Activated CD4-positive, alpha-beta memory T cell treated with anti-CD3 and anti-CD28 coated beads for 36 hours (primary cell): ENCODE data around the gene DOK4. TPM values are rescaled to one million over a fixed set of nuclear protein-coding genes. Genes with fewer than 3 reads are reported as not detected.

ENCODE experiments used
- CTCF ChIA-PET: fragments of 350-600 bp; sonication (Branson Sonifier 250); formaldehyde crosslinking; loops from one replicate; lab custom pipeline; 2021; ENCODE audit warnings: antibody characterized with exemption, inconsistent platforms; lab: Charles Lee
- POLR2A ChIA-PET: fragments of 350-600 bp; sonication (Branson Sonifier 250); formaldehyde crosslinking; loops from one replicate; lab custom pipeline; 2021; ENCODE audit warnings: antibody characterized with exemption; lab: Charles Lee
- DNase-seq: peaks from one replicate; pipeline ENCODE4 v3.0.0-alpha.2; 2020
- H3K27ac Mint-ChIP-seq: one replicate; pipeline ENCODE4 v1.8.0; 2021; ENCODE audit warnings: mixed read lengths
- H3K27me3 Mint-ChIP-seq: one replicate; pipeline ENCODE4 v1.8.0; 2021; ENCODE audit warnings: mixed read lengths
- H3K36me3 Mint-ChIP-seq: one replicate; pipeline ENCODE4 v1.8.0; 2021; ENCODE audit warnings: mixed read lengths
- H3K4me1 Mint-ChIP-seq: one replicate; pipeline ENCODE4 v1.8.0; 2021; ENCODE audit warnings: low read depth, mixed read lengths
- H3K4me3 Mint-ChIP-seq: one replicate; pipeline ENCODE4 v1.8.0; 2021; ENCODE audit warnings: mild to moderate bottlenecking, mixed read lengths
- H3K9me3 Mint-ChIP-seq: one replicate; pipeline ENCODE4 v1.8.0; 2021; ENCODE audit warnings: mixed read lengths
- intact Hi-C: fragments of 100-400 bp; cut with micrococcal nuclease; formaldehyde crosslinking; loops from one replicate; pipeline ENCODE4 v1.15.1; 2023
- total RNA-seq, 2 experiments: library from RNA; stranded (reverse); gene quantifications; one replicate each; pipeline ENCODE4 v1.2.3, GENCODE V29; 2021

The DOK4 gene
- total RNA-seq, 2 experiments from 2014 or later, result 5.5 to 7.1 TPM

DNA sequence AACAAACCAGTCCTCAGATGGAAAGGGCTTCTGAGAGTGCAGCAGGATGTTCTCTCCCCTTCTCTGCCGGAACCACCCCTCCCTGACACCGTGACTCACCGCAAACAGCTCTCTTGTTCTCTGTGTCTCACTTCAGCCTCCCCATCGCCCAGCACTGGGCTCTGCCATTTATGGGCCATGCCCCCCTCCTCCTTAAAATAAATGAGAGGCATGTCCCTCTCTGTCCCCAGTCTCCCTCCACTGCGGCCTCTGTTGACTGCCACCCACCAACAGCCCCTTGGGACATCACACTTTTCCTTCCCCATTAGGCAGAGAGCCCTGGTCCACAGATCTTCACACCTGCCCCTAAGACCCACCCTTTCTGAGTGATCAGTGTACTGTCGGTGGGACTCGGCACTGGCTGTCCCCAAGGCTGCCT is 43.8 kb upstream of the DOK4 start:
- peak; percentile 87 for DNase-seq
- Mint-ChIP-seq H3K27ac (peak overlapping the region; percentile 92), H3K4me1 (peaks cover 56% of the 10 kb centered on the region), H3K4me3 (peak overlapping the region; percentile 60), H3K27me3 (no peaks in the 10 kb centered on the region), H3K9me3 (no peaks in the 10 kb centered on the region), H3K36me3 (peaks cover 3% of the 10 kb centered on the region)
- intact Hi-C loops, result loop anchor here (1.0 kb wide), 1 partner anchor 8 kb away; no protein-coding TSS in a partner anchor
- ChIA-PET POLR2A (interaction anchor here (1.1 kb wide), 1 partner anchor 83 kb away, joined by 3 read pairs; the partner anchor contains the start of gene COQ9), CTCF (interaction anchor here (2.0 kb wide), 1 partner anchor 10 kb away, joined by 8 read pairs; no protein-coding TSS in a partner anchor)

GRCh38 chr16:57529391-57530103 is 43.3 kb upstream of the DOK4 start:
- H3K27me3 Mint-ChIP-seq, result no peaks in the 10 kb centered on the region
- no peak for DNase-seq
- intact Hi-C loops, result loop anchor here (1.0 kb wide), 1 partner anchor 9 kb away; no protein-coding TSS in a partner anchor
- peaks cover 52% of the 10 kb centered on the region for H3K4me1 Mint-ChIP-seq
- ChIA-PET POLR2A (interaction anchor here (1.1 kb wide), 1 partner anchor 82 kb away, joined by 3 read pairs; the partner anchor contains the start of gene COQ9), CTCF (interaction anchor here (2.0 kb wide), 1 partner anchor 10 kb away, joined by 8 read pairs; no protein-coding TSS in a partner anchor)
- peak overlapping the region; percentile 60 for H3K4me3 Mint-ChIP-seq
- peak overlapping the region; percentile 92 for H3K27ac Mint-ChIP-seq
- H3K9me3 Mint-ChIP-seq, result no peaks in the 10 kb centered on the region
- peaks cover 3% of the 10 kb centered on the region for H3K36me3 Mint-ChIP-seq

DNA sequence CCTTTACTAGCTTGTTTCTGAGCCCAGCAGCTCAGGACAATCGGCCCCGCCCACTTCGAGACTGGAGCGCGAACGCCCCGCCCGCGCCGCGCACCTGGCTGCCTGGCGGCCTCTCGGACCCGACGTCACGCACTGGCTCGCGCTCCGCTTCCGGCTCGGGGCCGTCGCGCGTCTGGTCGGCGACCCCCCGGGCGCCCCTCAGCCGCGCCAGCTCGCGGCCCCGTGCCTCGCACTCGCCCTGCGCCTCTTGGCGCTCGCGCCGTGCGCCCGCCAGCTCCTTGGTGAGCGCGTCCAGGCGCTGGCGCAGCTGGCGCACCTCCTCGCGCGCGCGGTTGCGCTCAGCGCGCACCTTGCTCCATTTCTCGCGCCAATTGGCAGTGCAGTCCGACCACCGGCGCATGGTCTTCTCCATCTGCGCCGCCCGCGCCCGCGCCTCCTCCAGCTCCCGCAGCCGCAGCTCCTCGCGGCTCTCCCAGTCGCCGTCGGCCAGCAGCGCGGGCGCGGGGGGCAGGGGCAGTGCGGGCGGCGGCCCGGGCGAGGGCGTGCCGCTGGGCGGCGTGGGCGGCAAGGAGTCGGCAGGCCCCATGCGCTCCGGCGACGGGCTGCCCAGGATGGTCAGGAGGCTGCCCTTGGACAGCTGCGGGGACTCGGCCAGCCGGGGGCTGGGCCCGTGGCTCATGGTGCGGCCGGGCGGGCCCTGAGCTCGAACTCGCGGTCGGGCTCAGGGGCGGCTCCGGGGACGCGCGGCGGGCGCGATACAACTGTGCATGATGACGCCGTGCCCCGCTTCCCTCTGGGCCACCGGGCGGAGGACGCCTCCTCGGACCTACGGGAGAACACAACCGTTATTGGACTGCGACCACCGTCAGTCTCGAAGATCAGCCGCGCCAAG is 42.5 kb upstream of the DOK4 start:
- DNase-seq, result peak; percentile 33
- peak overlapping the region; percentile 92 for H3K27ac Mint-ChIP-seq
- H3K36me3 Mint-ChIP-seq, result peaks cover 3% of the 10 kb centered on the region
- H3K4me1 Mint-ChIP-seq, result peaks cover 44% of the 10 kb centered on the region
- H3K9me3 Mint-ChIP-seq, result no peaks in the 10 kb centered on the region
- H3K27me3 Mint-ChIP-seq, result no peaks in the 10 kb centered on the region
- peak overlapping the region; percentile 60 for H3K4me3 Mint-ChIP-seq
- POLR2A ChIA-PET, result interaction anchor here (0.8 kb wide), 1 partner anchor 66 kb away, joined by 4 read pairs; the partner anchor contains the start of gene POLR2C
- CTCF ChIA-PET, result interaction anchor here (0.9 to 1.5 kb wide), 3 partner anchors 9 to 110 kb away, joined by 3 to 10 read pairs (median 6); no protein-coding TSS in a partner anchor
- intact Hi-C loops, result no loop called here

GRCh38 chr16:57527610-57528360 is 41.5 kb upstream of the DOK4 start:
- H3K4me1 Mint-ChIP-seq, result peaks cover 34% of the 10 kb centered on the region
- POLR2A ChIA-PET, result interaction anchor here (0.8 kb wide), 1 partner anchor 65 kb away, joined by 4 read pairs; the partner anchor contains the start of gene POLR2C
- H3K36me3 Mint-ChIP-seq, result peaks cover 3% of the 10 kb centered on the region
- no peaks in the 10 kb centered on the region for H3K9me3 Mint-ChIP-seq
- no peak overlapping the region for H3K27ac Mint-ChIP-seq
- intact Hi-C loops, result no loop called here
- no peak overlapping the region for H3K4me3 Mint-ChIP-seq
- no peak for DNase-seq
- H3K27me3 Mint-ChIP-seq, result no peaks in the 10 kb centered on the region
- CTCF ChIA-PET, result interaction anchor here (0.9 to 1.5 kb wide), 3 partner anchors 8 to 109 kb away, joined by 3 to 10 read pairs (median 6); no protein-coding TSS in a partner anchor

- Mint-ChIP-seq H3K4me1 (peaks cover 28% of the 10 kb centered on the region), H3K27ac (no peak overlapping the region), H3K27me3 (no peaks in the 10 kb centered on the region), H3K9me3 (no peaks in the 10 kb centered on the region), H3K4me3 (no peak overlapping the region), H3K36me3 (peaks cover 3% of the 10 kb centered on the region)
- CTCF ChIA-PET, result no interaction called here
- intact Hi-C loops, result no loop called here
- POLR2A ChIA-PET, result no interaction called here
- DNase-seq, result no peak
These were observed 40.7 kb upstream of the DOK4 start for GRCh38 chr16:57527027-57527426.

DNA sequence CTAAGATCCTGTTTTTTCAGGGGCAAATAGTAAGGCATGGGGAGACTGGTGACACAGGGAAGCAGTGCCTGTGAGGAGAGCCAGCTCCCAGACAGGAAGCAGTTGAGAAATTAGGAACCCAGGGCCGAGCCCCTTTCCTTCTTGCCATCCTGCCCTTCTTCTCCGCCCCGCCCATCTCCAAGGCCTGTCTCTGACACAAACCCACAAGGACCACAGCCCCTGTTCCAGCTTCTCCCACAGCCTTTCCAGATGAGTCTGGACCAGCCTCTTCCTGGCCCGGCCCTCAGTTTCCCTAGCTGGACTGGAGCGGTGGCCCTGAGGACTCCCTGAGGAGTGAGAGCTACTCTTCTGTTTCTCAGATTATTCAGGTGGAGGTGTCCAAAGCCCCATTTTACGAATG is 40.2 kb upstream of the DOK4 start:
- intact Hi-C loops, result no loop called here
- H3K9me3 Mint-ChIP-seq, result no peaks in the 10 kb centered on the region
- H3K36me3 Mint-ChIP-seq, result peaks cover 3% of the 10 kb centered on the region
- no peak overlapping the region for H3K4me3 Mint-ChIP-seq
- H3K4me1 Mint-ChIP-seq, result peaks cover 22% of the 10 kb centered on the region
- H3K27ac Mint-ChIP-seq, result no peak overlapping the region
- CTCF ChIA-PET, result interaction anchor here (1.0 kb wide), 1 partner anchor 11 kb away, joined by 4 read pairs; no protein-coding TSS in a partner anchor
- POLR2A ChIA-PET, result no interaction called here
- no peaks in the 10 kb centered on the region for H3K27me3 Mint-ChIP-seq
- DNase-seq, result no peak

DNA sequence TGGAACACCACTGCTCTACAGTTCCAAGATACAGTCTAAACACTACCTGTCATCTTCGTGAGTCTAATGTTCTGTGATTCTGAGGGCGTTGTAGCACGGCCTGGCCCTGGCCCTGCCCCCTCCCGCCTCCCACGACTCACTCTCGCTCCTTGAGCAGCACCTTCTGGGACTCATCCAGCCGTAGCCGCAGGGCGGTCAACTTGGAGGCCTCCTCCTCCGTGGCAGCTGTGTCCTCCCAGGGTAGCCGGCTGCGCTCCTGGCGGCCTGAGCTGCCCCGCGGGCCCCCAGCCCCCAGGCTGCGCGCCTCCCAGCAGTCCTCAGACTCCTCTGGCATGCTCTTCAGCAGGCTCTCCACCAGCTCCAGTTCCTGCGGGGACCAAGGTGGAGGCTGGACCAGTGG is 39.5 kb upstream of the DOK4 start:
- ChIA-PET CTCF (interaction anchor here (1.0 kb wide), 1 partner anchor 12 kb away, joined by 4 read pairs; no protein-coding TSS in a partner anchor), POLR2A (interaction anchor here (0.6 kb wide), 1 partner anchor 290 kb away, joined by 3 read pairs; no protein-coding TSS in a partner anchor)
- no peak overlapping the region for H3K27ac Mint-ChIP-seq
- no peak for DNase-seq
- H3K36me3 Mint-ChIP-seq, result peaks cover 3% of the 10 kb centered on the region
- H3K4me1 Mint-ChIP-seq, result peaks cover 15% of the 10 kb centered on the region
- H3K9me3 Mint-ChIP-seq, result no peaks in the 10 kb centered on the region
- intact Hi-C loops, result no loop called here
- no peak overlapping the region for H3K4me3 Mint-ChIP-seq
- H3K27me3 Mint-ChIP-seq, result no peaks in the 10 kb centered on the region

DNA sequence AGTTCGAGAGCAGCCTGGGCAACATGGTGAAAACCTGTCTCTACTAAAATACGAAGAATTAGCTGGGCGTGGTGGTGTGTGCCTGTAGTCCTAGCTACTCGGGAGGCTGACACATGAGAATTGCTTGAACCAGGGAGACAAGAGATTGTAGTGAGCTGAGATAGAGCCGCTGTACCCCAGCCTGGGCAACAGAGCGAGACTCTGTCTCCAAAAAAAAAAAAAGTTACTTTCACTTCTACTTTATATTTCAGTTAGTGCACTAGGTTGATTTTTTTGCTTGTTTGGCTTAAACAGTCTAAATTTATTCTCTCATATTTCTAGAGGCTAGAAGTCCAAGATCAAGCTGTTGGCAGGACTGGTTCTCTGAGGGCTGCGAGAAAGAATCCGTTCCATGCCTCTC is 36.7 kb upstream of the DOK4 start:
- ChIA-PET POLR2A (interaction anchor here (1.9 kb wide), 1 partner anchor 61 kb away, joined by 4 read pairs; the partner anchor contains the start of gene POLR2C), CTCF (interaction anchor here (0.6 to 2.2 kb wide), 7 partner anchors 44 to 314 kb away, joined by 3 to 12 read pairs (median 4); partner anchors contain the start of gene POLR2C)
- Mint-ChIP-seq H3K9me3 (no peaks in the 10 kb centered on the region), H3K27ac (no peak overlapping the region), H3K4me1 (peaks cover 3% of the 10 kb centered on the region), H3K27me3 (no peaks in the 10 kb centered on the region), H3K36me3 (no peaks in the 10 kb centered on the region), H3K4me3 (no peak overlapping the region)
- intact Hi-C loops, result no loop called here
- no peak for DNase-seq

DNA sequence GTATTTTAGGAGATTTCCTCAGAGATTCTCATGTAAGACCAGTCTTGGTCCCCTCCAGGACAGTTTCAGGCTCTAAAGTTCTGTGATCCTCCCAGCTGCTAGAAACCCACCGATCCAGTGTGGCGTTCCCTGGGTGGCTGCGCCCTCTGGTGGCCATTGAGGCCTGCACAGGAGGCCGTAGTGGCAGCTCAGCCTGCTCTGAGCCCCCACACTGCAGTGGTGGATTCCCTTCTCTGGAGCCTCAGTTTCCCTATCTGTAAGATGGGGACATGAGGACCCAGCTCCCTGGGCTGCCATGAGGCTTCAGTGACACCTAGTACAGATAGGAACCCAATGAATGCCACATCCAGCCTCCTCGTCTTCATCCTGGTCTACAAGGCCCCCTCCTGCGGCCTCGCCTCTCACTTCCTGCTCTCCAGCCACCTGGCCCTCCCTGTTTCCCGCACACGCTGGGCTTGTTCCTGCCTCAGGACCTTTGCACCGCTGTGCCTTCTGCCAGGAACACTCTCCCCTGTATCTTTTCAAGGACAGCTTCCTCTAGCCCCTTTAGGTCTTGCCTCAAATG is 33.6 kb upstream of the DOK4 start:
- Mint-ChIP-seq H3K4me3 (no peak overlapping the region), H3K36me3 (no peaks in the 10 kb centered on the region), H3K9me3 (no peaks in the 10 kb centered on the region), H3K4me1 (peaks cover 3% of the 10 kb centered on the region), H3K27ac (no peak overlapping the region), H3K27me3 (no peaks in the 10 kb centered on the region)
- POLR2A ChIA-PET, result no interaction called here
- intact Hi-C loops, result loop anchor here (1.0 kb wide), 3 partner anchors 45 to 220 kb away; no protein-coding TSS in a partner anchor
- peak; percentile 85 for DNase-seq
- CTCF ChIA-PET, result interaction anchor here (0.6 to 5.3 kb wide), 38 partner anchors 8 to 275 kb away, joined by 3 to 103 read pairs (median 6); partner anchors contain the start of genes ADGRG5, CCDC102A, CIAPIN1 and COQ9

- DNase-seq, result no peak
- intact Hi-C loops, result loop anchor here (1.0 kb wide), 3 partner anchors 44 to 219 kb away; no protein-coding TSS in a partner anchor
- no peaks in the 10 kb centered on the region for H3K9me3 Mint-ChIP-seq
- no peaks in the 10 kb centered on the region for H3K36me3 Mint-ChIP-seq
- H3K4me1 Mint-ChIP-seq, result peaks cover 3% of the 10 kb centered on the region
- no peaks in the 10 kb centered on the region for H3K27me3 Mint-ChIP-seq
- H3K4me3 Mint-ChIP-seq, result no peak overlapping the region
- no peak overlapping the region for H3K27ac Mint-ChIP-seq
- CTCF ChIA-PET, result interaction anchor here (1.0 to 5.3 kb wide), 13 partner anchors 15 to 218 kb away, joined by 5 to 103 read pairs (median 18); partner anchors contain the start of genes ADGRG5, CCDC102A, DOK4 and POLR2C
- POLR2A ChIA-PET, result no interaction called here
These were observed 32.6 kb upstream of the DOK4 start for GRCh38 chr16:57518922-57519321.
